ENCODE data around the gene GSG1L2.
"Not testable (repeated sequence)": the region's sequence is repeated elsewhere in the genome, so short reads cannot be mapped to it uniquely, and the experiment has no call there.

The GSG1L2 gene

DNA sequence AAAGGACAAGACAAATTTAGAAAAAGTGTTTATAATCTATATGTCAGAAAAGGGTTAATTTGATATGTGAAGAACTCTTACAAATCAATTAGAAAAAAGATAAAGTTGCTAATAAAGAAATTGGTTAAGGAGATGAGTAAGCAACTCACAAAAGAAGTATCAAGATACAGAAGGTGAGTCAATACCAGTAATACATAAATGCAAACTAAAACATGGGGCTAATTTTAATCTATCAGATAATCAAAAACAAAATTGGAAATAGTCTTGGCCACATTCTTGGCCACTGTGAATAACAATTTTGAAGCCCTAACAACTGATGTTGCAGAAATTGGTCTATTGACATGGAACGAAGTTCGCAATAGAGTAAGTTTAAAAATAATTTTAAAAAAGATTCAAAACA, 37.3 kb downstream of the GSG1L2 start:
- DNase-seq = no peak

- not testable (repeated sequence) for DNase-seq
Measured at GRCh38 chr17:9783465-9783864, 38.4 kb downstream of the GSG1L2 start.

- no peak for DNase-seq
Measured at GRCh38 chr17:9783050-9783449, 38.8 kb downstream of the GSG1L2 start.

DNA sequence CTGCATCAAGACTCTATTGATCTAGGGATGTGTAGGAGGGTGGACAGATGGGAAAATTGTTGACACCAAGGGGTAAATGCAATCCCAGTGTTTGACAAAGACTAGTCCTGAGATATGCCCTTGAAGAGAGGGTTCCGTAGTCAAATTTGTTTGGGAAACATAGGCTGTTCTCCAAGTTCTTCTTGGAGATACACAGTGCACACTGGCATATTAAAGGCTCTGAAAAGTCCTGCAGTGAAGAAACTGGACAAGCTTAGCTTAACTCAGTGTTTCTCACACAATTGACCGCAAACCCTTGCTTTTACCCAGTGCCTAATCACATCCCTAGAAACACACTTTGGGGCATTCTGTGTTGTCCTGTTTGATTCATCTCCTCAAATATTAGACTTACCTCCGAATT, 41.3 kb downstream of the GSG1L2 start:
- no peak for DNase-seq

DNA sequence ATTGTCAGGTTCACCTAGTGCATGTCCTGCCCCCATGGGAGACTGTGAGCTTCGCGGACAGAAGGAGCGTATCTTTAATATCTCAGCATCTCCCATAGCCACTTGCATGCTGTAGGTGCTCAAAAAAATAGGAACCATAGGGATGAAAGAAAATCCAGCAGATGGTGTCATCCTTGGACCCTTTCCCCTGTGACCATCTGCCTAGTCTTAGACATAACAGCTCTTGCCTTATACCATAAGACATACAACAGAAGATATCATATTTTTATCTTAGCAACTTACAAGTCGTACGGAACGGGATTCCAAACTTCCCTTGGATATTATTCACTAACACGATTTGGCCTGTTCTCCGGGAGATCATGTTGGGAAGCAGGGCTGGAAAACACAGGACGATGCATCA, 45.0 kb downstream of the GSG1L2 start:
- no peak for DNase-seq

DNA sequence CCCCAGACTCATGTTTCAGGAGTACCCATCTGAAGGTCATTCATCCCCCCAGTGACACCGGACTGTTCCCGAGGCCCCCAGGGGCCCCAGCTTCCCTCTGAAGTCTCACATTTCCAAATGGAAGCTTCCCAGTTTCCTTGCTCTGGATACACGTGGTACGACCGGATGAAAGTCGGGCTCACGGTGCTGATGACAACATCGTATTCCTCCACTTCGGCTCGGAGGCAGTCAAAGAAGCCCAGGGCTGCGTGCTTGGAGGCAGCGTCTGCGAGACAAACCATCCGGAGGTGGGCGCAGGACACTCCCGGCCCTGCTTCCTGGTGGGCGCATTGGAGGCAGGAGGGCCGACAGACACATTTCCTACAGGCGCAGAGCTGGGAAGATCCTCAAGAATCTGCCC, 49.2 kb downstream of the GSG1L2 start:
- DNase-seq = no peak

DNA sequence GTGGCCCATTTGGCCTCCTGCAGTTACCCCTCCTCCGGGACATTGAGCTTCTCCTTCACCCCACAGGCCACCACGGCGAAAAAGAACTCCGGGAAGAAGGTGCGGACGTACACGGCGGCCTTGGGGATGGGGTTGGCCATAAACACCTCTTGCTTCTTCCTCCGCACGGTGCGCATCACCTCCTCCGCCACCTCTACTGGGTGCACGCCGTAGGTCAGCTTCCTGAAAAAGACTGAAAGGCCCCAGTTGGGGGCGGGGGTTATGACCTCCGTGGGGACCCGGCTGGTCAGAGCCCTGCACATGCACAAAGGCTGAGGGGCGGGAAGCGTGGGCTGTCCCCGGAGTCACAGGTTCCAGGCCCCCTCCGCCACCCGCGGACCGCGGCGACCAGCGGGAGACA, 50.4 kb downstream of the GSG1L2 start:
- DNase-seq = no peak

GRCh38 chr17:9769036-9769695, 52.7 kb downstream of the GSG1L2 start:
- no peak for DNase-seq

- DNase-seq = no peak
Measured at GRCh38 chr17:9768381-9768934, 53.4 kb downstream of the GSG1L2 start.

DNA sequence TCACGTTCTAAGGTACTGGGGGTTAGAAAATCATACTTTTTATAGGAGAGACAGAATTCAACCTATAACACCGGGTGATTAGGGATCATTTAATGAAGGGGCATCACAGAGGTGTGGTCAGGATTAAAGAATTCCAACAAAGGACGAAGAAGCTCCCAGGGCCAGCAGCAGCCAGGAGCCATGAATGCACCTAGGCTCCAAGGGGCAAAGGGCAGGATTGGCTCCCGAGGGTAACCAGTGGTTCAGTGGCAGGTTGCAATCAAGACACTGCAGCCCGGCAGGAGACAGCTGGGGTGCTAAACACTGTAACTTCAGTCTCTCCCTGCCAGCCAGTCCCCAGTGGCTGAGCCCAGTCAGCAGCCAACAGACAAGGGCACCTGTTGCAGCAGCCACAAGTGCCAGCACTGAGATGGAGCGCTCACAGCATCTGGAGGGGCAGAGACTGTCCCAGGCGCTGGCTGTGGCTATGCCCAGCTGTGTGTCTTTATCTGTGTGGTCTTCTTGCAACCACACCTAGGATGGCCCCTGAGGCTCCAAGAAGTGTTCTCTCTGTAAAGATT, 54.4 kb downstream of the GSG1L2 start:
- no peak for DNase-seq

DNA sequence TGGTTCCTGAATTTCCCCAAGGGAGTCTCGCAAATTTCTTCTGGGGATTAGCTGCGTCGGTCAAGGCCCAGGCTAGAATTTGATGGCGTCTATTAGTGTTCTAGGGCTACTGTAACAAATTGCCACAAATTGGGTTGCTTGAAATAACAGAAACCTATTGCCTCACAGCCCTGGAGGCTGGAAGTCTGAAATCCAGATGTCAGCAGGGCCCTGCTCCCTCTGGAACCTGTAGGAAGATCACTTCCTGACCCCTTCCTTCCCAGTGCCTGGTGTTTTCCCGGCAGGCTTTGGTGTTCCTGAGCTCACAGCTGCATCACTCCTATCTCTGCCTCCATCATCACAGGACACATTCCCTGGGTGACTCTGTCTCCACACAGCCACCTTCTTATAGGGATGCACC, 54.9 kb downstream of the GSG1L2 start:
- no peak for DNase-seq

- DNase-seq = no peak
Measured at GRCh38 chr17:9765322-9765721, 56.6 kb downstream of the GSG1L2 start.

- DNase-seq = no peak
Measured at GRCh38 chr17:9763643-9764042, 58.2 kb downstream of the GSG1L2 start.

GRCh38 chr17:9760266-9760665, 61.6 kb downstream of the GSG1L2 start:
- DNase-seq = no peak

GRCh38 chr17:9755083-9755482, 66.8 kb downstream of the GSG1L2 start:
- DNase-seq = no peak

Measured in activated CD4-positive, alpha-beta T cell treated with anti-CD3 and anti-CD28 coated beads, Interleukin-2, amount 50 U/mL, for 1 hour (primary cell).